RPMI8226 (cell line): ENCODE results near the gene MTHFR.

Source experiments
- DNase-seq: peaks from one replicate; pipeline ENCODE4 v3.0.0-alpha.2; 2015

Gene MTHFR

GRCh38 chr1:11752359-11753088 is 53.2 kb downstream of the MTHFR start:
- DNase-seq: no peak

GRCh38 chr1:11751087-11751486 is 54.7 kb downstream of the MTHFR start:
- no peak for DNase-seq

GRCh38 chr1:11749996-11750395 is 55.8 kb downstream of the MTHFR start:
- DNase-seq: no peak

GRCh38 chr1:11749203-11749689 is 56.5 kb downstream of the MTHFR start:
- peak; percentile 87 for DNase-seq

GRCh38 chr1:11748294-11749202 is 57.2 kb downstream of the MTHFR start:
- DNase-seq: no peak

- DNase-seq: no peak
Measured at GRCh38 chr1:11746795-11747487, 58.8 kb downstream of the MTHFR start.

GRCh38 chr1:11746092-11746491 is 59.7 kb downstream of the MTHFR start:
- no peak for DNase-seq

- DNase-seq: no peak
Measured at GRCh38 chr1:11744287-11744686, 61.5 kb downstream of the MTHFR start.

- peak; percentile 56 for DNase-seq
Measured at GRCh38 chr1:11741919-11742558, 63.7 kb downstream of the MTHFR start.

- no peak for DNase-seq
Measured at GRCh38 chr1:11741482-11741881, 64.3 kb downstream of the MTHFR start.

GRCh38 chr1:11740258-11741192 is 65.2 kb downstream of the MTHFR start:
- no peak for DNase-seq

- DNase-seq: no peak
Measured at GRCh38 chr1:11738783-11739182, 67.0 kb downstream of the MTHFR start.

GRCh38 chr1:11738096-11738495 is 67.7 kb downstream of the MTHFR start:
- no peak for DNase-seq

- peak; percentile 78 for DNase-seq
Measured at GRCh38 chr1:11736746-11737639, 68.8 kb downstream of the MTHFR start.

- peak; percentile 95 for DNase-seq
Measured at GRCh38 chr1:11735854-11736745, 69.7 kb downstream of the MTHFR start, which contains the start of gene AGTRAP. Gene AGTRAP, plus strand, starts transcription at chr1:11736136. Its CDS starts 73 bp downstream, at chr1:11736209.
